Ishikawa (cell line): ENCODE results near the gene HK1.

Source experiments
- CEBPB ChIP-seq: IDR thresholded peaks from 2 replicates; pipeline ENCODE4 v1.6.1; 2012
- CREB1 ChIP-seq: IDR thresholded peaks from 2 replicates; pipeline ENCODE4 v1.6.1; 2012; ENCODE audit warnings: low read depth
- EGR1 ChIP-seq: IDR thresholded peaks from 2 replicates; pipeline ENCODE4 v1.6.1; 2012
- EP300 ChIP-seq: IDR thresholded peaks from 2 replicates; pipeline ENCODE4 v1.6.1; 2012; ENCODE audit warnings: borderline replicate concordance
- FOXM1 ChIP-seq: IDR thresholded peaks from 2 replicates; pipeline ENCODE4 v1.6.1; 2012; ENCODE audit warnings: low read depth, borderline replicate concordance
- MAX ChIP-seq: IDR thresholded peaks from 2 replicates; pipeline ENCODE4 v1.6.1; 2012
- NFIC ChIP-seq: IDR thresholded peaks from 2 replicates; pipeline ENCODE4 v1.6.1; 2012
- RAD21 ChIP-seq: IDR thresholded peaks from 2 replicates; pipeline ENCODE4 v1.6.1; 2012; ENCODE audit warnings: low read depth
- REST ChIP-seq: IDR thresholded peaks from 2 replicates; pipeline ENCODE4 v1.6.1; 2012; ENCODE audit warnings: low read depth, mild to moderate bottlenecking
- TAF1 ChIP-seq: IDR thresholded peaks from 2 replicates; pipeline ENCODE4 v1.6.1; 2012; ENCODE audit warnings: low read depth, mild to moderate bottlenecking
- TCF12 ChIP-seq: IDR thresholded peaks from 2 replicates; pipeline ENCODE4 v1.6.1; 2012; ENCODE audit warnings: low read depth
- TEAD4 ChIP-seq: IDR thresholded peaks from 2 replicates; pipeline ENCODE4 v1.6.1; 2012
- YY1 ChIP-seq: IDR thresholded peaks from 2 replicates; pipeline ENCODE4 v1.6.1; 2012; ENCODE audit warnings: low read depth
- TF ChIP-seq, protein P1 (sequence below): IDR thresholded peaks from 2 replicates; pipeline ENCODE4 v1.6.1; 2012

DNA sequence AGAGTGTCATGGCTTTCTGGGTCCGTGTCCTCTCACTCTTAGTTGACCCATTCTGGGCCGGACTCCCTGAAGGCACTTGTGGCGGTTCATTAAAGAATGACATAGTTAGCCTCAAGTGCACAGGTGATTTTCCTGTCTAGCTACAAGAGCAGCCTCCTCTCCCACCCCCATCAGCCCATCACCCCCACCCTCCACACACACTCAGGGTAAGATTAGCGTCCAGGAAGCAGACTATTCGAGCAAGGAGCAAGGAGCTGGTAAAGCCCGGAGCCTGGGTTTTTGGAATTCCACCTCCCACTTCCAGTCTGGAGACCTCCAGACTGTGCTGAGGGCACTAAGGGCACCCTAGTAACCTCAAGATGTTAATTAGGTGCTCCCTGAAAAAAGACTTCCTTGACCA, 98.9 kb downstream of the HK1 start:
- TF ChIP-seq EP300 = no peak
- TF ChIP-seq MAX = no peak
- TF ChIP-seq CEBPB = no peak
- TF ChIP-seq YY1 = no peak
- TF ChIP-seq CREB1 = no peak
- TF ChIP-seq RAD21 = no peak
- no peak for TF ChIP-seq NFIC
- no peak for TF ChIP-seq FOXM1
- TF ChIP-seq REST = no peak
- no peak for TF ChIP-seq TCF12
- TF ChIP-seq TAF1 = no peak
- no peak for TF ChIP-seq TEAD4
- TF ChIP-seq EGR1 = no peak
- TF ChIP-seq, protein P1, sequence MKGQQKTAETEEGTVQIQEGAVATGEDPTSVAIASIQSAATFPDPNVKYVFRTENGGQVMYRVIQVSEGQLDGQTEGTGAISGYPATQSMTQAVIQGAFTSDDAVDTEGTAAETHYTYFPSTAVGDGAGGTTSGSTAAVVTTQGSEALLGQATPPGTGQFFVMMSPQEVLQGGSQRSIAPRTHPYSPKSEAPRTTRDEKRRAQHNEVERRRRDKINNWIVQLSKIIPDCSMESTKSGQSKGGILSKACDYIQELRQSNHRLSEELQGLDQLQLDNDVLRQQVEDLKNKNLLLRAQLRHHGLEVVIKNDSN = no peak
